GM21619 (cell line): ENCODE results near the gene KDM2B.

Experiments used
- ATAC-seq: cut with Tn5 transposase; IDR thresholded peaks from one replicate; pipeline ENCODE4 v1.9.1; 2021; ENCODE audit not compliant: unreplicated experiment

Gene KDM2B

GRCh38 chr12:121440768-121441167 lies 140.1 kb downstream of the KDM2B start:
- ATAC-seq: no peak

- ATAC-seq: no peak
Observed at GRCh38 chr12:121439715-121440114, 141.1 kb downstream of the KDM2B start.

GRCh38 chr12:121438905-121439304 lies 141.9 kb downstream of the KDM2B start:
- no peak for ATAC-seq

GRCh38 chr12:121436706-121437105 lies 144.1 kb downstream of the KDM2B start:
- no peak for ATAC-seq

GRCh38 chr12:121432740-121433480 lies 147.9 kb downstream of the KDM2B start:
- no peak for ATAC-seq

GRCh38 chr12:121430833-121431415 lies 149.9 kb downstream of the KDM2B start:
- ATAC-seq: no peak

GRCh38 chr12:121428883-121429282 lies 151.9 kb downstream of the KDM2B start:
- ATAC-seq: no peak

- no peak for ATAC-seq
Observed at GRCh38 chr12:121427556-121428050, 153.2 kb downstream of the KDM2B start.

GRCh38 chr12:121424624-121424975 lies 156.2 kb downstream of the KDM2B start:
- ATAC-seq: no peak

GRCh38 chr12:121423682-121424623 lies 156.9 kb downstream of the KDM2B start:
- ATAC-seq: no peak

- no peak for ATAC-seq
Observed at GRCh38 chr12:121423253-121423652, 157.6 kb downstream of the KDM2B start.

- no peak for ATAC-seq
Observed at GRCh38 chr12:121420109-121420508, 160.7 kb downstream of the KDM2B start.

GRCh38 chr12:121417847-121418246 lies 163.0 kb downstream of the KDM2B start:
- no peak for ATAC-seq

GRCh38 chr12:121413917-121414316 lies 166.9 kb downstream of the KDM2B start:
- no peak for ATAC-seq

GRCh38 chr12:121405211-121405610 lies 175.6 kb downstream of the KDM2B start:
- no peak for ATAC-seq

GRCh38 chr12:121404734-121405133 lies 176.1 kb downstream of the KDM2B start:
- no peak for ATAC-seq

- no peak for ATAC-seq
Observed at GRCh38 chr12:121403721-121404120, 177.1 kb downstream of the KDM2B start.

GRCh38 chr12:121400332-121401139 lies 180.3 kb downstream of the KDM2B start:
- ATAC-seq: peak; percentile 40

GRCh38 chr12:121399391-121400331 lies 181.2 kb downstream of the KDM2B start, which contains the start of gene RNF34:
RNF34 (plus strand) TSS chr12:121400118; CDS start chr12:121400213, 95 bp downstream.
- ATAC-seq: peak; percentile 90
